NCI-H1105 treated with DMSO at 0.1 percent for 48 hours (cell line): ENCODE results near the gene TIMM23.
"Not testable (repeated sequence)": the region's sequence is repeated elsewhere in the genome, so short reads cannot be mapped to it uniquely, and the experiment has no call there.

Experiments used
- DNase-seq: peaks from one replicate; lab custom pipeline; 2025; lab: John Stamatoyannopoulos, UW

The TIMM23 gene

GRCh38 chr10:45972106-45972812 lies at the start of gene TIMM23:
TSS of gene TIMM23 (plus strand) at chr10:45972489. CDS start at chr10:45972625, 136 bp downstream.
- peak; percentile 48 for DNase-seq

GRCh38 chr10:45926790-45927189 lies 45.5 kb upstream of the TIMM23 start:
- DNase-seq = not testable (repeated sequence)

GRCh38 chr10:45931305-45931704 lies 41.0 kb upstream of the TIMM23 start:
- DNase-seq = not testable (repeated sequence)

GRCh38 chr10:45934788-45935187 lies 37.5 kb upstream of the TIMM23 start:
- DNase-seq = not testable (repeated sequence)

- not testable (repeated sequence) for DNase-seq
Measured at GRCh38 chr10:45939176-45939697, 33.1 kb upstream of the TIMM23 start.

- DNase-seq = not testable (repeated sequence)
Measured at GRCh38 chr10:45941196-45941595, 31.1 kb upstream of the TIMM23 start.

- DNase-seq = not testable (repeated sequence)
Measured at GRCh38 chr10:45945476-45945875, 26.8 kb upstream of the TIMM23 start.

GRCh38 chr10:45947363-45947762 lies 24.9 kb upstream of the TIMM23 start:
- DNase-seq = not testable (repeated sequence)

- not testable (repeated sequence) for DNase-seq
Measured at GRCh38 chr10:45948801-45949200, 23.5 kb upstream of the TIMM23 start.

GRCh38 chr10:45954367-45954766 lies 17.9 kb upstream of the TIMM23 start:
- not testable (repeated sequence) for DNase-seq

GRCh38 chr10:45956634-45957033 lies 15.7 kb upstream of the TIMM23 start:
- not testable (repeated sequence) for DNase-seq

GRCh38 chr10:45957928-45958327 lies 14.4 kb upstream of the TIMM23 start:
- not testable (repeated sequence) for DNase-seq

- DNase-seq = not testable (repeated sequence)
Measured at GRCh38 chr10:45962686-45963452, 9.4 kb upstream of the TIMM23 start.

GRCh38 chr10:45971019-45971418 lies 1.3 kb upstream of the TIMM23 start:
- DNase-seq = not testable (repeated sequence)

- not testable (repeated sequence) for DNase-seq
Measured at GRCh38 chr10:45971742-45972105, 565 bp upstream of the TIMM23 start.

GRCh38 chr10:45972813-45973169 lies 502 bp downstream of the TIMM23 start:
- not testable (repeated sequence) for DNase-seq

GRCh38 chr10:45974041-45974440 lies 1.8 kb downstream of the TIMM23 start:
- not testable (repeated sequence) for DNase-seq

- DNase-seq = not testable (repeated sequence)
Measured at GRCh38 chr10:45978554-45978953, 6.3 kb downstream of the TIMM23 start.

GRCh38 chr10:45981367-45981766 lies 9.1 kb downstream of the TIMM23 start:
- not testable (repeated sequence) for DNase-seq

GRCh38 chr10:45983538-45984186 lies 11.4 kb downstream of the TIMM23 start:
- not testable (repeated sequence) for DNase-seq

GRCh38 chr10:45984473-45984872 lies 12.2 kb downstream of the TIMM23 start:
- not testable (repeated sequence) for DNase-seq

- DNase-seq = not testable (repeated sequence)
Measured at GRCh38 chr10:45985590-45985989, 13.3 kb downstream of the TIMM23 start.
